Measurements from ENCODE around the gene GNA12. TPM values are rescaled to one million over a fixed set of nuclear protein-coding genes. Genes with fewer than 3 reads are reported as not detected.
"Not testable (repeated sequence)": the region's sequence is repeated elsewhere in the genome, so short reads cannot be mapped to it uniquely, and the experiment has no call there.

Gene GNA12
- total RNA-seq, 2 experiments from 2014 or later, result 19.1 to 21.4 TPM

DNA sequence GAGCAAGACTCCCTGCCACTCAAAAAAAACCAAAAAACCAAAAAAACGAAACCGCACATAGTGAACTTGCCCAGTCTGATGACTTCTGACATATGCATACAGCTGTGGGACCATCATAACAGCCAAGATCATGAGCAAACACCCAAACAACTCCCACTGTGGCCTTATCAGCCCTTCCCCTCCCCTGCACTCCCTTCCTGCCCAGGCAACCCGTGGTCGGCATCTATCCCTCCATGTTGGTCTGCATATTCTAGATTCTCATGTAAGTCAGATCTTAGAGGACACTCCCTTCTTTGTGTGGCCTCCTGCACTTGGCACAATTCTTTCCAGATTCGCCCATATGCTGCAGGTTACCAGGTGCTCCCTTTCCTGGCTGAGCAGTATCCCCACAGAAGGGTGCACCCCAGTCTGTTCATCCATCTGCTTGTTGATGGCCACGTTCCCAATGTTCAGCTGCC is 72.8 kb downstream of the GNA12 start:
- CTCF ChIA-PET, result no interaction called here

DNA sequence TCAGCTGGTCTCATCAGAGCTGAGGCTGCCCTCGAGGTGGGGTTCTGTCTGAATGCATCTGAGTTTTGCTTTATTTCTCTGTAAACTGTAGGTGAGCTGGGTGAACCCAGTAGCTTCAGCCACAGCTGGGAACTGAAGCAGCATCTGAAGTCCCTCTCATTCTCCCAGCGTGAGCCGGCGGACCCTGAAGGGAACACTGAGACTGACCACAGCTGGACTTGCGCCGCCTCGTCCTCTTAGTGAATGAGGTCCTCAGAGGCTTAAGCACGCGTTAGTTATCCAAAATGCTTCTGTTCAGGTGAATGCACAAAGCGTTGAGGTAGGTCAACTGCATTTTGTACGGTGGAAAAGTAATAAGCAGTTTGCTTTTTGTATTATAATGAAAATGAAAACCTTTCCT is 79.5 kb downstream of the GNA12 start:
- POLR2A ChIA-PET, result no interaction called here
- CTCF ChIA-PET, result no interaction called here

More for the DNA sequence above, 72.8 kb downstream of the GNA12 start:
- POLR2A ChIA-PET, result no interaction called here

DNA sequence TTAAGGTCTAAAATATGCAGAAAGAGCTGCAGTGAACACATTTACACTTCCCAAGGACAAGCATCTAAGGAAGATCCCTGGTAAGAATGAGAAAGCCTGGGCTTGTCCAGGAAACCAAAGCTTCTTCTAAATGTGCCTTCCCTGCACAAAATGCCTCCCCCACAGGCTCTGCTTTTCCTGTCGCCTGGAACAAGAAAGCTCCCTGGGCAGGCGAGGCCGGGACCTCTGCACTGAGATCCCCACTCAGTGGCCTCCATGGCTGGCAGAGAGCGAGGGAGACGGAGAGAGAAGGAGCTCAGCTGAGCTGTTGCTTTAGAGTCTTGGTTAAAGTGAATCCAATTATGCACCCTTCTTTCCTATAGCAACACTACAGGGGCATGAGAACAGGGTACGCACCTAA is 80.5 kb downstream of the GNA12 start:
- ChIA-PET CTCF (no interaction called here), POLR2A (no interaction called here)

DNA sequence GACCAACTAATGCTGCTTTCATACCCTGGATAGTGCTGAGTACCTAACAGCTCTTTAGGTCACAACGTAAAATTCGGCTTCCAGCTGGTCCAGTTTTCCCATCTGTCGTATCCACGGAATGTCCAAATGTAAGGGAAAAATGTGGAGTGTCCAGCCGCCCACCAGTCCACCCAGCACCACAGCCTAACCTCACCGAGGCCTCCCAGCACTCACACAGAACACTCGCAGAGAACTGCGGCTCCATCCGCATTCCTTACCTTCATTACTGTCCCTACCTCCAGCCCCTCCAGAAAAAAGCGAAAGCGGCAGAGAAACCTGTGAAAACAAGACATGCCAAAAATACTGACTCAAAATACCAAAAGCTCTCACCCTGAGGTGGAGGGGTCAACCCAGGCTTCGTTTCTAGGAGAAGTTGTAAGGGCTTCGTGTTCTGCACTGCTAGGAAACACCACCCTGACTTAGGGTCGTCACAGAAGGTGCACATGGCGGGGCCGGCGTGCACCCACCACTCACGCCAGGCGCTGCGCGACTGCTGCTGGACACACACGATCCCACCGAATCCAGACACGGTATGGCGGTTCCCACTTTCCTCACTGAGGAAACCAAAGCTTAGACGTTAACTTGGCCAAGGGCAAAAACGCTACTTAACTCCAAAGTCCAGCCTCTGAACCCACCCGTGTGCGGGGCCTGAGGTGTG is 82.2 kb downstream of the GNA12 start:
- ChIA-PET POLR2A (no interaction called here), CTCF (interaction anchor here (1.1 to 2.0 kb wide), 3 partner anchors 16 to 52 kb away, joined by 3 to 6 read pairs (median 5); no protein-coding TSS in a partner anchor)

DNA sequence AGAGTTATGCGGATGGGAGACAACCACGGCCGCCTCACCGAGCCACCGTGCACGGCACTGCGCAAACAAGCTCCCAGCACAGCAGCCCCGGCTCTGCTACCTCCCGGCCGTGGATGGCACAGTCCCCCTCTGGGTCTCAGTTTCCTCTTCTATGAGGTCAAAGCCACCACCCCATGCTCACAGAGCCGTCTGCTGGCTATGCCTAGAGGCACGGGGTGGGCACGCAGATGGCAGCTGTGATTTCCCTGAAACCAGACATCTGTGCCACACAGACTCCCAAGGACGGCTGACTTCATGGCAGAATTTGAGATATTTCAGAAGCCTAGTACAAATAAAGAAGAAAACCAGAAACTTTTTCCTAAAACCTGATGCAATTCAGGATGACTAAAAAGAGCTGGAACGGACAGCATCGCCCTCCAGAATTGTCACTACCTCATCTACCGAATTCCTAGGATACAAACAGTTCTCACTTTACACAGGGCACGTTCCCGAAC is 82.9 kb downstream of the GNA12 start:
- ChIA-PET CTCF (interaction anchor here (1.1 to 2.0 kb wide), 5 partner anchors 17 to 103 kb away, joined by 3 to 6 read pairs (median 3); no protein-coding TSS in a partner anchor), POLR2A (no interaction called here)

DNA sequence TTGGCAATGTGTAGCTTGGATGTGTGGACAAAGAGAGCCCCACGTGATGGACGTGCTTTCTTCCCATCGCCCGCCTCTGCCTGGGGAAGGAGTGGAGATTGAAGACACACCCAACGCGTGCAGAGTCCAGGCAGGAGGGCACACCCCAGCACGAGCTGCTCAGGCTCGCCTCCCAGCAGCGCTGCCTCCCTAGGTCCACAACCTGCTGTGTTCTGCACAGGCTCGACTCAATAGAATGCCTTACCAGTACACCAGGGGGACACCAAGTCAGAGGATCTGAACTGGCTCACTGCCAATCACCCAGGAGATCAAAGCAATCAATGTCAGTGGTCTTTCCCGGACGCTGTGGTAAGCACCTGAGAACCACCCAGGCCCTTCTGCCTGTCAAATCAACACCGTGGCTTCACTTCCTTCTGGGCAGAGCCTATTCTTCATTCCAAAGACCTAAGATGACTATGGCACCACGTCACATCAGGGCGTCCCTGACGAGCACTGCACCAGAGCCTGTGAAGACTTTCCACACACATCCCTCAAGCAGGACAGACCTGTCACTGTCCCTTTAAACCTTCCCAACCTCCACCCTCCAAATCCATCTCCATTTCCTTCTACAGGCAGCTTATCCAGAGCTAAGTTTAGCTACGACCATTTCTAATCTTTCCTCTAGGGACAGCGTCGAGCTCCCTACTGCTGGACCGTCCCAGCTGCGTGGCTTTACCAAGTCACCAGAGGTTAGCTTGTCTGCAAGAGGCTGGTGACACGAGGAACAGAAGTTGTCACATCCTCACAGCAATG is 83.8 kb downstream of the GNA12 start:
- ChIA-PET POLR2A (no interaction called here), CTCF (interaction anchor here (1.1 to 2.8 kb wide), 5 partner anchors 17 to 104 kb away, joined by 3 to 11 read pairs (median 3); no protein-coding TSS in a partner anchor)

DNA sequence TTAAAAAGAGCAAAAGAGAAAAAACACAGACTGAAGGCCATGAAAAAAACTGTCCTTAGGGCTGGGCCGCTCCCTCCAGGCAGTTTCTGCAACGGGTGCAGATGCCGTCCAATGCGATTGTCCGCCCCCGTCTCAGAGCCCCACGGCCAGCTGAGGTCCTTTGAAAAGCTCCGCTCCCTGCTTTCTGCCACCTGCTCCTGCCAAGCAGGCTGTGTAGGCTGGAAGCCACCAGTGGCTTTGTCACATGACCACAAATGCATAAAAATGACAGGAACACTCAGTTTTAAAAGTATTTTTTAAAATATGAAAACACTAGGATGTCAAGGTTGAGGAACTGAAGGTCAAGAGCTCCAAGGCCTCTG is 84.4 kb downstream of the GNA12 start:
- POLR2A ChIA-PET, result no interaction called here
- CTCF ChIA-PET, result interaction anchor here (1.3 to 2.8 kb wide), 3 partner anchors 25 to 105 kb away, joined by 3 to 11 read pairs (median 3); no protein-coding TSS in a partner anchor

DNA sequence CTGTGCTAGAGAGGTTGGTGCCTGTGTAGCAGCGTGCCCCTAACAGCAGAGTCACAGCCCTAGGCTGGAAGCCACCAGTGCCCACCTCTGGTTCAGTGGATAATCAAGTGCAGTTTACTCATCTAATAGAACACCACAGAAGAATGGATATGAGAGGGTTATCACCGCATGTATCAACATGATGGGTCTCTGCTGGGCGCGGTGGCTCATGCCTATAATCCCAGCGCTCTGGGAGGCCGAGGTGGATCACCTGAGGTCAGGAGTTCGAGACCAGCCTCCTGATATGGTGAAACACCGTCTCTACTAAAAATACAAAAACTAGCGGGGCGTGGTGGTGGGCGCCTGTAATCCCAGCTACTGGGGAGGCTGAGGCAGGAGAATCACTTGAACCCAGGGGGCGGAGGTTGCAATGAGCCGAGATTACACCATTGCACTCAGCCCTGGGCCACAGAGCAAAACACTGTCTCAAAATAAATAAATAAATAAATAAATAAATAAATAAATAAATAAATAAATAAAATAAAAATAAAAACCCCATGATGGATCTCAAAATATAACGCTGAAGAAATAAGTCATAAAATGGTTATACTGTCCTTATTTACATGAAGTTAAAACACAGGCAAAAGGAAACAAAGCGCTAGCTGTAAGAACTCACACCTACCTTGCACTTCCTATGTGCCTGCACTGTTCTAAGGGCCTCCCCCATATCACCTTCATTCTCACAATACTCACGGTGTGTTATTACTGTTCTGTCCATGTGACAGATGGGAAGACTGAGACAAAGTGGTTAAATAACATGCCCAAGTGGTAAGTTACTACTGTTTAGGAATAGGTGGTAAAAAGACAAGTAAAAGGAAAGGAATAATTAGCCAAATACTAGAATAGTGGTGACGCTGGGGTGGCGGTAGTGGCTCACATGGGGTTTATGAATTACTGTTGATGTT is 85.2 kb downstream of the GNA12 start:
- ChIA-PET POLR2A (interaction anchor here (0.7 to 1.7 kb wide), 2 partner anchors 49 to 229 kb away, joined by 5 to 6 read pairs; no protein-coding TSS in a partner anchor), CTCF (interaction anchor here (1.2 to 2.8 kb wide), 6 partner anchors 40 to 105 kb away, joined by 3 to 20 read pairs (median 6); no protein-coding TSS in a partner anchor)

DNA sequence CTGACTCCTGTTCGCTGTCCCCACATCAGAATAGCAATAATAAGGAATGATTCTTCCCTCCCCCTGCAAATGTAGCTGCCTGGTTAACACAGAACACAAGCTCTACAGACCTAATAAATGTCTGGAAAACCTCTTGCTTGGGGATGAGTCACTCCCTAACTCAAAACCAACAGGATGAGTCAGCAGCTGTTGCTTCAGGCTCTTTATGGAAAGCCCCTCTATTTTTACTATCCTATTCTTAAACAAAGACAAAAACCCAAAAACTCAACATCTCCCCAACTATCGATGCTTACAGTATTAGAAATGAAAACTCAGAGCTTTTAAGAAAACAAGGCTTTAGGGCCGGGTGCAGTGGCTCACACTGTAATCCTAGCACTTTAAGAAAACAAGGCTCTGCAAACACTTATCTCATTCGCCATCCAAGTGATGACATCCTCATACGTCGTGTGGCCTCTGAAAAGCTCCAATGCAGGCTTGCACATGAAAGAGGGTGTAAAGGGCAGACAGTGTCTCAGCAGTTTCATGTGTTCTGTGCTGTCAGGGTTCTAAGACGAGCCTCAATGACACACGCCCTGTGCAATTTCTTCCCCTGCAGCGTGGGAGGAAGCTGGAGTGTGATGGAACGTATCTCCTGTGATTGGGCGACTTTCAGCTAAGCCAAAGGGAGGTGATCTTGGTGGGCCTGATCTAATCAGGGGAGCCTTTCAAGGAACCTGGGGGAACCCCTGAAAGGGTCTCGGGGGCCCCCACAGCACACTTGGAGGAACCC is 86.0 kb downstream of the GNA12 start:
- ChIA-PET POLR2A (interaction anchor here (0.5 to 1.7 kb wide), 6 partner anchors 24 to 228 kb away, joined by 3 to 6 read pairs (median 4); no protein-coding TSS in a partner anchor), CTCF (interaction anchor here (1.2 to 2.8 kb wide), 7 partner anchors 39 to 113 kb away, joined by 3 to 20 read pairs (median 4); no protein-coding TSS in a partner anchor)

DNA sequence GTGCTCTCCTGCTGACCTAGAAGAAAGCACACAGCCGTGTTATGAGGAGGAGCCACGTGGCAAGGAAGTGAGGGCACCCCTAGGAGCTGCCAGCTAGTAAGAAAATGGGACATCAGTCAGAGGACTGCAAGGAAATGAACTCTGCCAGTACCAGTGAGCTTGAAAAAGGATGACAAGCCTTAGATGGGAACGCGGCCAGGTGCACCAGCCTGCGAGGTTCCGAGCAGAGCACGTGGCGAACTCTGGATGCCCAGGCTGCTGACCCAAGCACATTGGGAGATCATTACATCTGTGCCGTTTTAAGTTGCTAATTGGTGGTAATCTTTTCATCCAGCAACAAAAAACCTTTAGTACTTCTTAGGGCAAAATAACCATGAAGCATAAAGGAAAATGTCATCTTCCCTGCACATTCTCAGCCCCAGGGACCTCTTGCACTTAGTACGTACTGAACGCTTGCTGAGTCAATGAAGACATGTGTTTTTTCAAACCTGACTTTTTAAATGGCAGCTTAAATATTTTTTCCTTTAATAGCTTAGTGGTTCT is 86.7 kb downstream of the GNA12 start:
- POLR2A ChIA-PET, result interaction anchor here (0.5 to 1.7 kb wide), 5 partner anchors 24 to 227 kb away, joined by 3 to 5 read pairs (median 4); no protein-coding TSS in a partner anchor
- CTCF ChIA-PET, result interaction anchor here (0.7 to 2.8 kb wide), 8 partner anchors 38 to 147 kb away, joined by 3 to 20 read pairs (median 4); no protein-coding TSS in a partner anchor

DNA sequence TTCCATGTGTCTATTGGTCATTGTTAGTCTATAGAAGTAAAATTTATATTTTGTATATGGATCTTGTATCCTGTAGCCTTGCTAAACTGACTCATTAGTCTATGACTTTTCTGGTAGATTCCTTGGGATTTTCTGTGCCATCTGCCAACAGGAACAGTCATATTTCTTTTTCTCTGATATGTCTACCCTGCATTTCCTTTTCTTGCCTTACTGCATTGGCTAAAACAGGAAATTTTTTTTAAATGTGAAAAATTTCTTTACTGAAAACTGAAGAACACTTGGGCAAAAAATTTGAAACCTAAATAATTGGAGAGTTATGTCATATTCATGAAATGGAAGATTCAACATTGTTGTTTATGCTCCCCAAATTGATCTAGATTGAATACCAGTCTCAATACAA is 88.6 kb downstream of the GNA12 start:
- POLR2A ChIA-PET, result no interaction called here
- CTCF ChIA-PET, result no interaction called here

DNA sequence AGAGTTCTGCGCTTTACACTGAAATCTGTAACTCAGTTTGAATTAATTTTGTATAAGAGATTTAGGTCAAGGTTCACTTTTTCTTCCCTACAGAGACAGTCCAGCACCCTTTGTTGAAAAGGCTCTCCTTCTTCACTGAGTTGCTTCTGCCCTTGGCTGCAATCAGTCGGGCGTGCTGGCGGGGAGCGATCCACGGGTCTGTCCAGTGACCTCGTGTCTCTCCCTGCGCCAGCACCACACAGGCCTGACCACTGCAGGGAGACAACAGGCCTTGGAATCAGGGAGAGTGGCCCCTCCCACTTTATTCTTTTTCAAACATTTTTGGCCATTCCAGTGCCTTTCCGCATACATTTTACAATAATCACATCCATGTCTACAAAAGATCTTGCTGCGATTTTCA is 89.2 kb downstream of the GNA12 start:
- POLR2A ChIA-PET, result no interaction called here
- CTCF ChIA-PET, result no interaction called here

DNA sequence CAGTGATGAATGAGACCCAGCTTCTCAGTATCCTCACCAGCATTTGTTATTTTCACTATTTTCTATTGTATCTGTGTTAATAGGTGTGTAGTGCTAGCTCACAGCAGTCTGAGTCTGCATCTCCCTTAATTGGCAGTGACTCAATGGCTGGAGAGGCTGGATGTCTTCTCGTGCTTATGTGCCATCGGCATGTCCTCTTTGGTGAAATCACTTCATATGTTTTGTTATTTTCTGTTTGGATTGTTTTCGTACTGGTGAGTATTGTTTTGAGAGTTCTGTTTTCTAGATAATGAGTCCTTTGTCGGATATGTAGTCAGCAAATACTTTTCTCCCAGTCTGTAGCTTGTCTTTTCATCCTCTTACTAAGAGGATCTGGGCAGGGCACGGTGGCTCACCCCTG is 90.0 kb downstream of the GNA12 start:
- POLR2A ChIA-PET, result no interaction called here
- CTCF ChIA-PET, result no interaction called here

DNA sequence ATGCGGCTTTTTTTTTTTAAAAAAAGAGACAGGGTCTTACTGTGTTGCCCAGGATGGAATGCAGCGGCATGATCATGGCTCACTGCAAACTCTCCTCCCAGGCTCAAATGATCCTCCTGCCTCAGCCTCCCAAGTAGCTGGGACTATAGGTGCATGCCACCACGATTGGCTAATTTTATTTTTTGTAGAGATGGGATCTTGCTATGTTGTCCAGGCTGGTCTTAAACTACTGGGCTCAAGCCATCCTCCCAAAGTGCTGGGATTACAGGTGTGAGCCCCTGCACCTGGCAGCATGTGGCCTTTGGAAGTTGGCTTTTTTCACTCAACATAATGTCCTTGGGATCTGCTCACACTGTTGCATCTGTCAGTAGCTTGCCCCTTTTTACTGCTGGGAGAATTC is 91.0 kb downstream of the GNA12 start:
- ChIA-PET CTCF (interaction anchor here (0.5 to 0.6 kb wide), 2 partner anchors 15 to 142 kb away, joined by 3 to 4 read pairs; no protein-coding TSS in a partner anchor), POLR2A (no interaction called here)

DNA sequence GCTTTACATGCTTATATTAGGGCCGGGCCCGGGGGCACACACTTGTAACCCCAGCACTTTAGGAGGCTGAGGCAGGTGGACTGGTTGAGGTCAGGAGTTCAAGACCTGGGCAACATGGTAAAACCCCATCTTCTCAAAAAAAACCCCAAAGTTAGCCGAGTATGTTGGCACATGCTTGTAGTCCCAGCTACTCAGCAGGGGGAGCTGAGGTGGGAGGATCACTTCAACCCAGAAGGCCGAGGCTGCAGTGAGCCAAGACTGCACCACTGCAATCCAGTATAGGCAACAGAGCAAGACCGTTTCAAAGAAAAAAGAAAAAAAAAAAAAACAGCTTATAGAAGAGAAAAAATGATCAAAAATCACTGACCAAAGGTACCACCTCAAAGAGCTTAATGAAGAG is 93.0 kb downstream of the GNA12 start:
- CTCF ChIA-PET, result interaction anchor here (1.1 kb wide), 1 partner anchor 30 kb away, joined by 4 read pairs; no protein-coding TSS in a partner anchor
- POLR2A ChIA-PET, result interaction anchor here (0.6 kb wide), 1 partner anchor 1619 kb away, joined by 5 read pairs; no protein-coding TSS in a partner anchor

DNA sequence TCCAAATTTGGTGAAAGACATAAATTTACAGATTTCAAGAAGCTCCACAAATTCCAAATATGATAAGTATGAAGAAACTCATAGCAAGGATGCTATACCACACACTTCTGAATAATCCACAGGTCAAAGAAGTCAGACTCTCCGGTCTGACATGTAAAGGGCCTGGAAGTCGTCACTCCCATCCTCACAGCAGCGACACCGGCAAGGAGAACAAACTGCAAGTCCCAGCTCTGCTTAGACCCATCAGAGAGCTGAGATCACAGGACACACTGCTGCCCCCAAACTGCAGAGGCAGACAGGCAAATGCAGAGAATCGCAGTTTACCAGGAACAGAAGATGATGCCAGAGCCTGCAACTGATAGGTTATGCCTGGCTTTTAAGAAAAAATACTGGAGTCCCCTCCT is 94.1 kb downstream of the GNA12 start:
- CTCF ChIA-PET, result no interaction called here
- POLR2A ChIA-PET, result no interaction called here

DNA sequence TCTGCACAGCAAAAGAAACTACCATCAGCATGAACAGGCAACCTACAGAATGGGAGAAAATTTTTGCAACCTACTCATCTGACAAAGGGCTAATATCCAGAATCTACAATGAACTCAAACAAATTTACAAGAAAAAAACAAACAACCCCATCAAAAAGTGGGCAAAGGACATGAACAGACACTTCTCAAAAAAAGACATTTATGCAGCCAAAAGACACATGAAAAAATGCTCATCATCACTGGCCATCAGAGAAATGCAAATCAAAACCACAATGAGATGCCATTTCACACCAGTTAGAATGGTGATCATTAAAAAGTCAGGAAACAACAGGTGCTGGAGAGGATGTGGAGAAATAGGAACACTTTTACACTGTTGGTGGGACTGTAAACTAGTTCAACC is 95.4 kb downstream of the GNA12 start:
- POLR2A ChIA-PET, CTCF ChIA-PET: not testable (repeated sequence)
